KOPT-K1 (cell line): ENCODE data around the gene RGR.

Experiments used
- H3K27ac ChIP-seq: fragments of 200-600 bp; sonication (generic); 2 replicates; pipeline ENCODE4 v1.5.1; 2016; ENCODE audit warnings: antibody characterized with exemption, mild to moderate bottlenecking, low read depth, low read length; ENCODE audit not compliant: poor library complexity, severe bottlenecking
- H3K36me3 ChIP-seq: fragments of 200-600 bp; sonication (generic); 2 replicates; pipeline ENCODE4 v1.5.1; 2017; ENCODE audit warnings: antibody characterized with exemption, mild to moderate bottlenecking, low read length, moderate library complexity; ENCODE audit not compliant: insufficient read depth
- H3K9me3 ChIP-seq: fragments of 200-600 bp; sonication (generic); 2 replicates; pipeline ENCODE4 v1.5.1; 2017; ENCODE audit warnings: antibody characterized with exemption, low read length, mild to moderate bottlenecking; ENCODE audit not compliant: insufficient read depth, poor library complexity, severe bottlenecking

The RGR gene

DNA sequence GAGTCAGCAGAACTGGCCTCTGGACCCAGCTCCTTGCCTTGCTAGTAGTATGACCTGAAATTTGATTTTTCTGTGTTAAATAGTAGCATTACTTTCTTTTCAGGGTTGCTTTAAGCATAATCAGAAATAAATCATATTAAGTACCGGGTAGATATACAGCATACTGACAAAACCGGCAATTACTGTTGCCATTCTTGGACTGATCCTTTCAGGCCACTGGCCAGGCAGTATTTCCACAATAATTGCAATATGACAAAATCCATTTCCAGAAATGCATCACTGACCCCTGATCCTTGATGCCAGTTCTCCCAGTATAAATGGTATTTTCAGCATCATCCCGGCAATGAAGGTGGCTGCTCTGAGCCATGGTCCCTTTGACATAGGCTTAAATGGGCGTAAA lies 10.4 kb upstream of the RGR start:
- Histone ChIP-seq H3K36me3 (no peaks in the 10 kb centered on the region), H3K27ac (no peak overlapping the region), H3K9me3 (no peaks in the 10 kb centered on the region)

DNA sequence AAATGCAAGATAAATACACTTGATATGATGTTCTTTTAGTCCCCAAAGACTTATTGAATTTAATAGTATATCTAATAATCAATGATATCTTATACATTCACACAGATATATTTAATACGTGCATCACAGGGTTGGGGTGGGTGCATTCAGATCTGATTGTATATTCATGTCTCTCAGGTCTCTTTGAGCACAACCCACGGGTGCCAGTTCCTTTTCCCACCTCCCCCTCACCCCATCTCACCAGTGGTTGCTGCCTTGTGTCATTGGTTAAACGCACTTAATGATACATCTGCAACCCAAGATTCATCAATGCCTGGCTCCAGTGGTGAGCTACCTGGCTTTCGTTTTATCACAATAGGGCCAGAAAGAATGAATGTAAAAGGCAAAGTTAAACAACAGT lies 9.8 kb upstream of the RGR start:
- H3K36me3 ChIP-seq: no peaks in the 10 kb centered on the region
- H3K27ac ChIP-seq: no peak overlapping the region
- no peaks in the 10 kb centered on the region for H3K9me3 ChIP-seq

GRCh38 chr10:84236807-84237198 lies 8.1 kb upstream of the RGR start:
- no peaks in the 10 kb centered on the region for H3K36me3 ChIP-seq
- no peaks in the 10 kb centered on the region for H3K9me3 ChIP-seq
- no peak overlapping the region for H3K27ac ChIP-seq

- H3K9me3 ChIP-seq: no peaks in the 10 kb centered on the region
- H3K27ac ChIP-seq: no peak overlapping the region
- no peaks in the 10 kb centered on the region for H3K36me3 ChIP-seq
Measured at GRCh38 chr10:84237199-84238051, 7.4 kb upstream of the RGR start.

- no peaks in the 10 kb centered on the region for H3K9me3 ChIP-seq
- H3K36me3 ChIP-seq: no peaks in the 10 kb centered on the region
- no peak overlapping the region for H3K27ac ChIP-seq
Measured at GRCh38 chr10:84238909-84239308, 5.9 kb upstream of the RGR start.

- Histone ChIP-seq H3K9me3 (no peaks in the 10 kb centered on the region), H3K36me3 (no peaks in the 10 kb centered on the region), H3K27ac (no peak within 1 kb of the TSS)
Measured at GRCh38 chr10:84241185-84241790, 3.6 kb upstream of the RGR start, which contains the start of gene LRIT1. Gene LRIT1 (minus strand): TSS chr10:84241546. CDS start chr10:84241439, 107 bp downstream.

DNA sequence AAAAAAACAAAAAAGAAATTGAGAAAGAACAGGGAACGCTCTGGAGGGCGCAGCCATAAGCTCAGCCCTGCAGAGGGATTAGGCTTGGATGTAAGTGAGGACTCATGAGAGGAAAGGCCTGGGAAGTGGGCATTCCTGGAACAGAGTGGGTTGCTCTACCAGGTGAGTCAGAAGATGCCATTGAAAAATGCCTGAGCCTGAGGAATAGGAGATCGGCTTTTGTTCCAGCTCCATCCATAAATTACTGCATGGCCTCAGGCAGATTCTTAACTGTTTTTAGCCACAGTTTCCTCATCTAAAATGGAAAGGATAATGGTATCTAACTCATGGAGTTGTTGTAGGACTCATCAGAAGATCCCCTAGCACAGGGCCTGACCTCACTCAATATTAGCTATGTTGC lies 1.1 kb upstream of the RGR start:
- Histone ChIP-seq H3K9me3 (no peaks in the 10 kb centered on the region), H3K27ac (no peak overlapping the region), H3K36me3 (no peaks in the 10 kb centered on the region)

DNA sequence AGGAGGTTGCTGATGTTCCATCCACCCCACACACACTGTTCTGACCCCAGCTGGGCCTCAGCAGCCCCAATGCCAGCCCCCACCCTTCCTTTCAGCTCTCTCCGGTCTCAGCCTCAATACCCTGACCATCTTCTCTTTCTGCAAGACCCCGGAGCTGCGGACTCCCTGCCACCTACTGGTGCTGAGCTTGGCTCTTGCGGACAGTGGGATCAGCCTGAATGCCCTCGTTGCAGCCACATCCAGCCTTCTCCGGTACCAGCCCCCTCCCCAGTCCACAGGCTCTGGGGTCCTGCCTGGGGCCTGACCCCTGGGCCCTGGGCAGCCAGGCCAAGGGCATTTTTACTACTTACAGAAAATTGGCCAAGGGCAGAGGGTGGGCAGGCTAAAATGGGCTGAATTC lies 2.6 kb downstream of the RGR start:
- Histone ChIP-seq H3K36me3 (no peaks in the 10 kb centered on the region), H3K9me3 (no peaks in the 10 kb centered on the region), H3K27ac (no peak overlapping the region)

DNA sequence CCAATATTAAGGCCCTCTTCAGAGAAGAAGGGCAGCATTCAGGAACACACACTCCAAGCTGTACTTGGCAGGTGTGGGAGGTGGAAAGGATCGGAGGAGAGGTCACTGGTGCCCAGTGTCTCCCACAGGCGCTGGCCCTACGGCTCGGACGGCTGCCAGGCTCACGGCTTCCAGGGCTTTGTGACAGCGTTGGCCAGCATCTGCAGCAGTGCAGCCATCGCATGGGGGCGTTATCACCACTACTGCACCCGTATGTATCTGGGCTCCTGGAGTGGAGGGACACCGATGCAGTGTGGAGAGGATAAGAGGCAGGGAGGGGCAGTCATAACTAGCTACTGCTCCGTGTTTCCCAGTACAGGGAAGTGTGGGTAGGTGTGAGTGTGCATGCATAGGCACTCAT lies 3.9 kb downstream of the RGR start:
- Histone ChIP-seq H3K9me3 (no peaks in the 10 kb centered on the region), H3K36me3 (no peaks in the 10 kb centered on the region), H3K27ac (no peak overlapping the region)

DNA sequence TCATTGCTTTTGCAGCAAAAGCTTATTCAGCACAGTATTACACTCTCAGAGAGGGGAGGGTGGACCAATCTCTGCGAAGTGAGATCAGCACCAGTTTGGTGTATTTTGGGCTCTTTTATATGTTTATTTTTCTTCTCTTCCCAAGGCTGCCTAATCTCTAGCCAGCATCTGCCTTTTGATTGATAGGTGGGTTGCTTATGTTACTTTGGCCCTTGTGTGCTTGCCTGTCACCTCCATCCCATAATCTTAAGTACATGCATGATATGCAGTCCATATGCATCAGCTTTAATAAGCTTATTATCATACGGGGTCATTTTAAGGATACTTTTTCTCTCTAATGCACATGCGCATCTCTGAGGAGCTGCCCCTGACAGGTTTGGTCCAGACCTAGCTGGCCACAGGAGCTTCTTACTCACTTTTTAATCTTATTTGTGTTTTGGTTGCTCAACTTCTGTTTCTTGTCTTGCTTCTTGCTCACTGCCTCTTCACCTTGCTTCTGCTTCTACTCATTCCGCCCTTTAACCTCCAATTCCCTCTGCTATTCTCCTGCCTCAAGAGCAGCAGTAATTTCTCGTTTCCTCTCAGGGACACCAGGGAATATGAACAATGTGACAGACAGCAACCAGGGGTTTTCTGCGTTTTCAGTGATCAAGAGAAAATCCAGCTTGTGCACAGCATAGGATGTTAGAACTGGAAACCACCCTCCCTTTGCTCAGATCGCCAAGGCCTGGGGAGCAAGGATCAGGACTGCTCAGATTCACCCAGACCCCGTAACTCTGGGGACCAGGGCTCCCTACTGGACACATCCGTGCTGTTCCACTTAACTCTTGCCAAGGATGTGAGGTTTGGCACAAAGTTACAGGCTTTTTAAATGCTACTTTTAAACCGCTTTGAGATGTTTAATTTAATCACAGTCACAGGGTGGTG lies 10.0 kb downstream of the RGR start:
- no peaks in the 10 kb centered on the region for H3K9me3 ChIP-seq
- H3K36me3 ChIP-seq: no peaks in the 10 kb centered on the region
- H3K27ac ChIP-seq: no peak overlapping the region

- no peak overlapping the region for H3K27ac ChIP-seq
- H3K36me3 ChIP-seq: no peaks in the 10 kb centered on the region
- H3K9me3 ChIP-seq: no peaks in the 10 kb centered on the region
Measured at GRCh38 chr10:84256510-84257342, 11.9 kb downstream of the RGR start.

DNA sequence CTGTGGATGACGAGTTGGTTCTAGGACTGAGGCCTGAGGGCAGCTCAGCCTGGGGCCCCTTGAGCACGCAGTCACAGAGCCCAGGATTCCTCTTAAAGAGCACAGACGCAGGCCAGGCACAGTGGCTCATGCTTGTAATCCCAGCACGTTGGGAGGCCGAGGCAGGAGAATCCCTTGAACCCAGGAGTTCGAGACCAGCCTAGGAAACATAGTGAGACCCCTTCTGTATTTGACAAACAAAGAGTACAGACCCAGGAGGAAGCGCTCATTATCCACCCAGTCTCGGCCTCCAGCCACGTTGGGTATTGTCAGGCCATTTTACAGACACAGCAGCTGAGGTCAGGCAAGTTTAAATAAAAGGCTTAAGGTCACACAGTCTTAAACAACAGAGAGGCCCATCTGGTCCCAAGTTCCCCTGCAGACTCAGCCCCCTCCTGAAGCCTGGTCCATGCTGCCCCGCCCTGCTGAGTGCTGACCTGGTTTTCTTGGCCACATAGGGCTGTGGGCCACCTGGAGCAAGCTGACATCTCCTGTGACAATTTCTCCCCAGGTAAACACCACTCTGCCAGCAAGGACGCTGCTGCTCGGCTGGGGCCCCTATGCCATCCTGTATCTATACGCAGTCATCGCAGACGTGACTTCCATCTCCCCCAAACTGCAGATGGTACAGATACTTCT lies 12.6 kb downstream of the RGR start:
- no peaks in the 10 kb centered on the region for H3K36me3 ChIP-seq
- H3K27ac ChIP-seq: no peak overlapping the region
- no peaks in the 10 kb centered on the region for H3K9me3 ChIP-seq

- Histone ChIP-seq H3K27ac (no peak overlapping the region), H3K36me3 (no peaks in the 10 kb centered on the region), H3K9me3 (no peaks in the 10 kb centered on the region)
Measured at GRCh38 chr10:84258034-84258695, 13.3 kb downstream of the RGR start.
